ENCODE measurements around the gene RASA3.

The RASA3 gene

GRCh38 chr13:113945857-113946408, 186.5 kb downstream of the RASA3 start:
- no peak for DNase-seq

DNA sequence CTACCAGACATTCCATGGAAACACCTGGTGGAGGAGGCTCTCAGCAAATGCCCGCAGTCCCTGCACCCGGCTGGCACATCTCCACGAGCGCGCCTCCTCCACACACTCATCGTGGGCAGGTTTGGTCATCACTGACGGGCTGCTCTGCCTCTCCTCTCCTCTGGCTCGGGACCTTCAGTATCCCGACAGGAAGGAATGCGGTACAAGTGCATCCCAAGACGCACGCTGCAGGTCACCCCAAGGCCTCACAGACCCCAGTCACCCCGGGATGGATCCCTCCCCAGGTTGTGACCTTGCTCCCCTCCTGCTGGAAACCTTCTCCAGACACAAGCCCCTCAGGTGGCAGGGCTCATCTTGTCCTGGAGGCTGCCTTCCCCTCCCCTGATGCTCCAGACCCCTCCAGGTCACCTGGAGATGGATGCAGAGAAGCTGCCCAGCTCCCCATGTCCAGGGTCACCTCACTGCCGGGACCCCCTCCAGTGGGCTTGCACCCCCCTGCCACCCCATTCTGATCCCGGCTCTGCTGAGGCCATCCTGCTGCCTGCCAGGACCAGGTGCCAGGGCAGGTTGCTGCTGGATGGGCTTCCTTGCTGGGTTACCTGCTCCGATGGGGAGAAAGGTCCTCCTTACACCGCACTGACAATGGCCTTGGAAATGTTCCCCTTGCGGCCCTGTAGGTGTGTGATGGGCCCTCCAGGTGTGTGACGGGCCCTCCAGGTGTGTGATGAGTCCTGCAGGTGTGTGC, 188.4 kb downstream of the RASA3 start:
- DNase-seq, result no peak

GRCh38 chr13:113942591-113943103, 189.8 kb downstream of the RASA3 start:
- no peak for DNase-seq

- DNase-seq, result no peak
Measured at GRCh38 chr13:113941571-113942191, 190.7 kb downstream of the RASA3 start.

- DNase-seq, result no peak
Measured at GRCh38 chr13:113939944-113940297, 192.5 kb downstream of the RASA3 start.

- no peak for DNase-seq
Measured at GRCh38 chr13:113939129-113939943, 193.1 kb downstream of the RASA3 start.

- DNase-seq, result no peak
Measured at GRCh38 chr13:113938716-113939115, 193.7 kb downstream of the RASA3 start.

GRCh38 chr13:113938246-113938645, 194.2 kb downstream of the RASA3 start:
- no peak for DNase-seq

- DNase-seq, result no peak
Measured at GRCh38 chr13:113937527-113938180, 194.8 kb downstream of the RASA3 start.

- DNase-seq, result no peak
Measured at GRCh38 chr13:113937073-113937472, 195.3 kb downstream of the RASA3 start.

DNA sequence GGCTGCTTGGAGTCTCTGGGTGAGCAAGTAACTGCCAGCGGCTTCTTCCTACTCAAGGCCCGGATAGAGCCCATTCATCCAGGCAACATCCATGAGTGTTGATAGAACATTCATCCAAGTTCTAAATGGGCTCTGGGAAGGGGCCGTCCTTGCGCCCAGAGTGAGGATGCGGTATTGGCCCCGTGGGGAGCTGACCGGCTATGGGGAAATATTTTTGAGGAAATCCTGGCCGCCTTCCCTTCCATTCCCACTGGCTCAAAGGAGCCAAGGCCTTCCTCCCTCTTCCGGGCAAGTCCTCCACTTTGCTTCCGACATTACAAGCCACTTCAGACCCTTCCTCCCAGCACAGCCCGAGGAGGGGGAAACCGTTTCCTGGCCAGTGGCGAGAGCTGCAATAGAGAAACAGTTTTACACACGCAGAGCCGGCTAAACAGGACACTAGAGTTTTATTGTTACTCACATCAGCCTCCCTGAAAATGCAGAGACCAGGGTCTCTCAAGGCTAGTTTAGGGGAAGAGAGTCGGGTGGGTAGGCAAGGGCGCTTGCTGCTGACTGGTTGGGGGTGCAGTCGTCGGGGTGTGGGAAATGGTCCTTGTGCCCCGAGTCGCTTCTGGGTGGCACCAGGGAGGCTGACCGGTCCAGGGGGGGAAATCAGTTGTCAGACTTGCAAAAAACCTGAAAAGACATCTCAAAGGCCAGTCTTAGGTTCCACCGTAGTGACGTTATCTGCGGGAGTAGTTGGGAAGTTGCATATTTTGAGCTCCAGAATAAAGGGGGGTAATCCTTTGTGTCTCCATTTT, 196.1 kb downstream of the RASA3 start:
- DNase-seq, result no peak

GRCh38 chr13:113935001-113935844, 197.2 kb downstream of the RASA3 start:
- DNase-seq, result no peak

- DNase-seq, result no peak
Measured at GRCh38 chr13:113934576-113934975, 197.8 kb downstream of the RASA3 start.

DNA sequence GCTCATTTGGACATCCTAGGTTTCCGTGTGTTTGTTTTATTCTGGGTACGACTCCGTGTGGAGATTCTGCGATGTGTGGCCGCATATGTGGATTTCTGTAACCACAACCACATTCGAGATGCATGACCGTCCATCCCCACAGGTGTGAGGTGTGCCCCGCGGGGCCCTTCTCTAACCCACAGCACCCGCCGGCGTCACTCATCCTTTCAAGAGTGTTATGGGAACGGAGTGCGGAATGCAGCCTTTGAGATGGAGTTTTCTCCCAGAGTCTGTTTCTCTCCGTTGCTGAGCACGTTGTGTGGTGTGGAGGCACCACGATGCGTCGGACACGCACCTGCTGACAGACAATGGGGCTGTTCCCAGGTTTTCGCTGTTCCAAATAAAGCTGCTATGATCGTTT, 198.5 kb downstream of the RASA3 start:
- no peak for DNase-seq

GRCh38 chr13:113931841-113932459, 200.5 kb downstream of the RASA3 start:
- DNase-seq, result no peak

DNA sequence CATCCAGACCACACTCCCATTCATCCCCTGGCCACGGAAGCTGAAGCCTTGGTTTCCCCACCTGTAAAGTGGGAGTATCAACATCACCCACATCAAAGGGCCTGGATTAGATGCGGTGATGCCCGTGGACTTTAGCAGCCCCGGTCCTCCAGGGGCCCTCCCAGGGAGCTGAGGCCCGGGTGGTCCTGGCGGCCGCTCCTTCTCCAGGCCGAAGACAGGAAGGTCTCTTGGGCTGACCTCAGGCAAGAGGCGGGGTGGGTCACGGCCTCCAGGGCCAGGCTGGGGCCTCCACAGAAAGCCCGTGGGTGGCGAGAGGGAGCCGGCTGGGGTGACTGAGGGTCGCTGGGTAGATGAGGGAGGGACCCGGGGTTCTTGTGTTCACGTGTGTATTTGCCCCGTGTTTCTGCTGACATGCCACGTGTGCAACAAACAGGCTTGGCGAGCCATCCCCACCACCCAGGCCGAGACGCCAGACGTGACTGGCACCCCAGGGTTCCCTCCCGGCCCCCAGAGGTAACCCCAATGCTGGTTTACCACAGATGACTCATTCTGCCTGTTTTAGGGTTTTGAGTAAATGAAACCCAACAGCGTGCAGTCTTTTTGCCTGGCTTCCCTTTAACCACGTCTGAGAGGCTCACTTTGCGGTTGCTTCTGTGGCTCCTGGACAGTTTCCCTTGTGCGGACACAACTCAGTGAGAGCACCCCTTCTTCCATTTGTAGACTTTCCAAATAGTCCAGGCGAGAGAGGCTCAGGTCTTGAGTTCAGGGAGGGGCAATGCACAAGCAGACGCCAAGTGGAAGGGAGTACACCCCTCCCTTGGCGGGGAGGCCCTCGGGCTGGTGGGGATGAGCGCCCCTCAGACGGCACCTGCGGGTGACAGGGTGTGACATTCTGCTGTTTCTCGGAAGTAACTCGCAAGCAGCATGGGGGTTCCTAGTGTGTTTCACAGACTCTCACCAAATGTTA, 201.5 kb downstream of the RASA3 start:
- DNase-seq, result no peak

DNA sequence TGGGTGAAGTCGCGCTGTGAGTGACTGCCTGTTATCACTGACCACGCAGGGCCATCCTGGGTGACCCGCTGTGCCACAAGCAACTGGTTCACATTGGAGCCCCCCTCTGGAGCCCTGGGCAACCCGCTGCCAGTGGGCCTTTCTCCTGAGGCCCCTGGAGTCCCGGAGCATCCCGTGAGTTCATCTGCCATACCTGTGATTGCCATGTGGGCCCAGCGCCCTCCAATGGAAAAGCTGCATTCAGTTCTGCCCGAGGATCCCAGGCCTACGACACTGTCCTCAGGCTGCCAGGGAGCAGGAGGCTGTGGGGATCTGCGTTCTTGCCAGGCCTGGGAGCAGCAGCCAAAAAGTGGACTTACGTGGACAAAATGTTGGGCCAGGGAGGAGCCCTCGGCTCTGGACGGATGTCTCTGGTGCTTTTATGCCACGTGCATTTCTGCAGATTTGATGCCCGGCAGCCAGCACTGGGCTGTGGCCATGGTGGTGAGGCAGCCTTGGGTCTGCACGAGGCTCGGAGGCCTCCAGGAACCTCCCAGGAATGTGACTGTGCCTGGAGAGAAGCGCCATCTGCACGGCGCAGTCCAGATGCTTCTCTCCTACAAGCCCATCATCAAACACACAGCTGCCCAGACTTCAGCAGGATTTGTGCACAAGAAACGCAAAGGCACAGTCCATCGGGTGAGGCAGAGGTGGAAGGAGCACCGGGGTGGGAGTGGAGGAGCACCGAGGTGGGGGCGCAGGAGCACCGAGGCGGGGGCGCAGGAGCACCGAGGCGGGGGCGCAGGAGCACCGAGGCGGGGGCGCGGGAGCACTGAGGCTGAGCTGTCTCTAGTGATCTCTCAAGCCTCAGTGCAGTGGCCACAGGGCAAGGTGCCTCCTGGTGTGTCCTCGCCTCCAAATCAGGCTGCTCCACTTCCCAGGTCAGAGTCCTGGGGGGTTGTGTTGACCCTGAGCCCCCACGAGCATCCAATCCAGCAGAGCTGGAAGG, 202.5 kb downstream of the RASA3 start:
- no peak for DNase-seq

Measured in NCI-H1694 (cell line).